Astrocyte (in vitro differentiated cells and primary cell): ENCODE results near the gene AVP. TPM values are rescaled to one million over a fixed set of nuclear protein-coding genes. Genes with fewer than 3 reads are reported as not detected.

ENCODE experiments used
- DNase-seq: peaks from one replicate; pipeline ENCODE4 v3.0.0-alpha.2; 2010; ENCODE audit warnings: low read depth
- FAIRE-seq: peaks from 2 replicates; lab custom pipeline; 2011; peaks lifted over from hg19 to GRCh38; lab: Jason Lieb, UNC
- H2AFZ ChIP-seq: 2 replicates; pipeline ENCODE4 v1.6.0; 2012; ENCODE audit warnings: low read depth, low read length, inconsistent platforms
- H3K27ac ChIP-seq: 2 replicates; pipeline ENCODE4 v1.5.1; 2011; ENCODE audit warnings: low read depth, low read length, inconsistent platforms
- H3K27me3 ChIP-seq: 2 replicates; pipeline ENCODE4 v1.6.0; 2011; ENCODE audit warnings: low read length, inconsistent platforms; ENCODE audit not compliant: insufficient read depth
- H3K36me3 ChIP-seq: 2 replicates; pipeline ENCODE4 v1.5.1; 2011; ENCODE audit warnings: low read length, inconsistent platforms; ENCODE audit not compliant: insufficient read depth
- H3K4me1 ChIP-seq: 2 replicates; pipeline ENCODE4 v1.5.1; 2011; ENCODE audit warnings: low read length, inconsistent platforms; ENCODE audit not compliant: insufficient read depth
- H3K4me2 ChIP-seq: 2 replicates; pipeline ENCODE4 v1.6.0; 2012; ENCODE audit warnings: low read length, inconsistent platforms
- H3K4me3 ChIP-seq: 2 replicates; pipeline ENCODE4 v1.5.1; 2011; ENCODE audit warnings: low read depth, mild to moderate bottlenecking, low read length, inconsistent platforms; ENCODE audit not compliant: insufficient read depth
- H3K79me2 ChIP-seq: 2 replicates; pipeline ENCODE4 v1.6.0; 2012; ENCODE audit warnings: mild to moderate bottlenecking, low read length, inconsistent platforms; ENCODE audit not compliant: insufficient read depth
- H3K9ac ChIP-seq: 2 replicates; pipeline ENCODE4 v1.6.0; 2012; ENCODE audit warnings: mild to moderate bottlenecking, low read length, inconsistent platforms
- H3K9me3 ChIP-seq: 2 replicates; pipeline ENCODE4 v1.5.1; 2012; ENCODE audit warnings: low read depth, mild to moderate bottlenecking, low read length, inconsistent platforms; ENCODE audit not compliant: insufficient read depth
- H4K20me1 ChIP-seq: 2 replicates; pipeline ENCODE4 v1.6.0; 2012; ENCODE audit warnings: low read length, inconsistent platforms; ENCODE audit not compliant: insufficient read depth
- H3K27ac Mint-ChIP-seq: one replicate; pipeline ENCODE4 v1.8.0; 2021; ENCODE audit warnings: mild to moderate bottlenecking, mixed read lengths; ENCODE audit not compliant: unreplicated experiment
- H3K27me3 Mint-ChIP-seq: one replicate; pipeline ENCODE4 v1.8.0; 2021; ENCODE audit warnings: low read depth, mixed read lengths; ENCODE audit not compliant: unreplicated experiment
- H3K36me3 Mint-ChIP-seq: one replicate; pipeline ENCODE4 v1.8.0; 2021; ENCODE audit warnings: low read depth, mixed read lengths; ENCODE audit not compliant: unreplicated experiment
- H3K4me1 Mint-ChIP-seq: one replicate; pipeline ENCODE4 v1.8.0; 2021; ENCODE audit warnings: low read depth, mixed read lengths; ENCODE audit not compliant: unreplicated experiment
- H3K4me3 Mint-ChIP-seq: one replicate; pipeline ENCODE4 v1.8.0; 2021; ENCODE audit warnings: mild to moderate bottlenecking, moderate library complexity, mixed read lengths; ENCODE audit not compliant: unreplicated experiment
- H3K9me3 Mint-ChIP-seq: one replicate; pipeline ENCODE4 v1.8.0; 2021; ENCODE audit warnings: mild to moderate bottlenecking, mixed read lengths; ENCODE audit not compliant: unreplicated experiment
- EZH2 ChIP-seq: IDR thresholded peaks from 2 replicates; pipeline ENCODE4 v1.6.1; 2012; ENCODE audit warnings: mild to moderate bottlenecking, low read length, inconsistent platforms; ENCODE audit not compliant: insufficient read depth
- total RNA-seq: library from RNA; stranded (reverse); gene quantifications from 2 replicates; pipeline ENCODE4 v1.2.1, GENCODE V29; 2021
- TF ChIP-seq, protein P1 (sequence below): IDR thresholded peaks from 2 replicates; pipeline ENCODE4 v1.5.1; 2011; ENCODE audit warnings: low read depth, mild to moderate bottlenecking, inconsistent platforms, low read length, moderate library complexity; ENCODE audit not compliant: insufficient read depth

The AVP gene
- total RNA-seq, 1 donor from 2014 or later, result not detected

DNA sequence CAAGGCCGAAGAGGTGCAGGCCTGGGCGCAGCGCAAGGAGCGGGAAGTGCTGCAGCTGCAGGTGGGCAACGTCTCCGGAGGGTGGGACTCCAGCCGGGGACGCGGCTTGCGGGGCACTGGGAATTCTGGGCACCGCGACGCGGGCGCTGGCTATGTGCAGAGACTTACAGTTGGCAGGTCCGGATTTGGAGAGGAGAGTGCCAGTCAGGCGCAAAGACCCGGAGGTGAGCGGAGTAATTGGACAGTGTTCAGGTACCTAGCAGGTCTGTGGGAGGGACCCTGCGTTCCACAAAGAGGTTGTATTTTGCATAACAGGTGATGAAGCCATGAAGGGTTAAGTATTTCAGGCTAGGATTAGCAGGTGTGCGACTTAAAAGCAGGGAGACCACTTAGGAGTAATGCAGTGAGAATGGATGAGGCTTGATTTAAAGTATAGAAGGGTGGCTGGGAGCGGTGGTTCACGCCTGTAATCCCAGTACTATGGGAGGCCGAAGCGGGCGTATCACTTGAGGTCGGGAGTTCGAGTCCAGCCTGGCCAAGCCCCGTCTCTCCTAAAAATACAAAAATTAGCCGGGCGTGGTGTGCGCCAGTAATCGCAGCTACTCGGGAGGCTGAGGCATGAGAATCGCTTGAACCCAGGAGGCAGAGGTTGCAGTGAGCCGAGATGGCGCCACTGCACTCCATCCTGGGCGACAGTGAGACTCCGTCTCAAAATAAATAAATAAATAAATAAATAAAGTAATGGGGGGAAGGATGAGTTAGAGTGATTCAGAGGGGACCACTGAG, 37.7 kb downstream of the AVP start:
- no peak overlapping the region for H3K27ac ChIP-seq
- Mint-ChIP-seq H3K4me1 (peaks cover 8% of the 10 kb centered on the region), H3K27ac (peak overlapping the region; percentile 62), H3K9me3 (no peaks in the 10 kb centered on the region), H3K36me3 (peaks cover 20% of the 10 kb centered on the region), H3K27me3 (no peaks in the 10 kb centered on the region), H3K4me3 (peak overlapping the region; percentile 90)
- peaks cover 10% of the 10 kb centered on the region for H3K79me2 ChIP-seq
- H3K27me3 ChIP-seq, result no peaks in the 10 kb centered on the region
- H3K9ac ChIP-seq, result peak overlapping the region; percentile 85
- TF ChIP-seq, protein P1, sequence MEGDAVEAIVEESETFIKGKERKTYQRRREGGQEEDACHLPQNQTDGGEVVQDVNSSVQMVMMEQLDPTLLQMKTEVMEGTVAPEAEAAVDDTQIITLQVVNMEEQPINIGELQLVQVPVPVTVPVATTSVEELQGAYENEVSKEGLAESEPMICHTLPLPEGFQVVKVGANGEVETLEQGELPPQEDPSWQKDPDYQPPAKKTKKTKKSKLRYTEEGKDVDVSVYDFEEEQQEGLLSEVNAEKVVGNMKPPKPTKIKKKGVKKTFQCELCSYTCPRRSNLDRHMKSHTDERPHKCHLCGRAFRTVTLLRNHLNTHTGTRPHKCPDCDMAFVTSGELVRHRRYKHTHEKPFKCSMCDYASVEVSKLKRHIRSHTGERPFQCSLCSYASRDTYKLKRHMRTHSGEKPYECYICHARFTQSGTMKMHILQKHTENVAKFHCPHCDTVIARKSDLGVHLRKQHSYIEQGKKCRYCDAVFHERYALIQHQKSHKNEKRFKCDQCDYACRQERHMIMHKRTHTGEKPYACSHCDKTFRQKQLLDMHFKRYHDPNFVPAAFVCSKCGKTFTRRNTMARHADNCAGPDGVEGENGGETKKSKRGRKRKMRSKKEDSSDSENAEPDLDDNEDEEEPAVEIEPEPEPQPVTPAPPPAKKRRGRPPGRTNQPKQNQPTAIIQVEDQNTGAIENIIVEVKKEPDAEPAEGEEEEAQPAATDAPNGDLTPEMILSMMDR, result no peak
- no peak for TF ChIP-seq EZH2
- peak overlapping the region; percentile 91 for H2AFZ ChIP-seq
- no peaks in the 10 kb centered on the region for H3K9me3 ChIP-seq
- peaks cover 5% of the 10 kb centered on the region for H4K20me1 ChIP-seq
- H3K4me3 ChIP-seq, result peak overlapping the region; percentile 70
- DNase-seq (peak; percentile 26), FAIRE-seq (no peak)
- peaks cover 13% of the 10 kb centered on the region for H3K36me3 ChIP-seq
- H3K4me1 ChIP-seq, result peaks cover 14% of the 10 kb centered on the region
- peak overlapping the region; percentile 90 for H3K4me2 ChIP-seq

DNA sequence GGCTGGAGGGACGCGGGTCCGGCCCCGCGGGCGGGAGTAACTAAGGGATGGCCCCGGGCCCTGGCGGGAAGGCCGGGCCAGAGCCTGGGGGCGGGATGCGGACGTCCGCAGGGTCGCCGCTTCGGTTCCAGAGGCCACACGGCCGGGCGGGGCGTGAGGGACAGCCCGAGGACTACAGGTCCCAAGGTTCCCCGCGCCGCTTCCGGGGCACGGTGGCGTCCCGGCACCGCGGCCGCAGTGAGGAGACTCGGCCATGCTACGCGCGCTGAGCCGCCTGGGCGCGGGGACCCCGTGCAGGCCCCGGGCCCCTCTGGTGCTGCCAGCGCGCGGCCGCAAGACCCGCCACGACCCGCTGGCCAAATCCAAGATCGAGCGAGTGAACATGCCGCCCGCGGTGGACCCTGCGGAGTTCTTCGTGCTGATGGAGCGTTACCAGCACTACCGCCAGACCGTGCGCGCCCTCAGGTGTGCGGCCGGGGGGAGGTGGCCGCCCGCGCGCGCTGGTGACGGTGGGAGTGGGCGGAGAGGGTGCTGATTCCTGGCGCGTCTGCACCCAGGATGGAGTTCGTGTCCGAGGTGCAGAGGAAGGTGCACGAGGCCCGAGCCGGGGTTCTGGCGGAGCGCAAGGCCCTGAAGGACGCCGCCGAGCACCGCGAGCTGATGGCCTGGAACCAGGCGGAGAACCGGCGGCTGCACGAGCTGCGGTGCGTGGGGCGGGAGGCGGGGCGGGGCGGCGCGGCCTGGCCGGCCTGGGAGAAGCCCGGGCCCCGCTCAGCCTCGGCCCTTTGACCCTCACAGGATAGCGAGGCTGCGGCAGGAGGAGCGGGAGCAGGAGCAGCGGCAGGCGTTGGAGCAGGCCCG, 38.5 kb downstream of the AVP start, which contains the start of gene MRPS26:
Gene MRPS26 (plus strand): TSS at position 237 of the 861 bp plus-strand sequence. CDS start 17 bp downstream, at position 254.
- FAIRE-seq (no peak), DNase-seq (peak; percentile 75)
- Histone ChIP-seq H3K27ac (peak within 1 kb of the TSS; percentile 75), H3K27me3 (no peaks in the 10 kb centered on the region), H3K36me3 (peaks cover 13% of the 10 kb centered on the region), H3K9ac (peak within 1 kb of the TSS; percentile 85), H3K79me2 (peaks cover 10% of the 10 kb centered on the region), H3K4me1 (peaks cover 15% of the 10 kb centered on the region), H3K4me2 (peak within 1 kb of the TSS; percentile 90), H3K4me3 (peak within 1 kb of the TSS; percentile 70), H4K20me1 (peaks cover 5% of the 10 kb centered on the region), H2AFZ (peak within 1 kb of the TSS; percentile 91), H3K9me3 (no peaks in the 10 kb centered on the region)
- H3K27me3 Mint-ChIP-seq, result no peaks in the 10 kb centered on the region
- peak within 1 kb of the TSS; percentile 62 for H3K27ac Mint-ChIP-seq
- H3K4me3 Mint-ChIP-seq, result peak within 1 kb of the TSS; percentile 90
- no peaks in the 10 kb centered on the region for H3K9me3 Mint-ChIP-seq
- TF ChIP-seq EZH2, result no peak
- TF ChIP-seq, protein P1, result no peak
- H3K4me1 Mint-ChIP-seq, result peaks cover 8% of the 10 kb centered on the region
- peaks cover 20% of the 10 kb centered on the region for H3K36me3 Mint-ChIP-seq
